CD4-positive, alpha-beta T cell treated with Interleukin-6 for 4 hours (primary cell): ENCODE measurements around the gene ADGRB3.
"Not testable (repeated sequence)": the region's sequence is repeated elsewhere in the genome, so short reads cannot be mapped to it uniquely, and the experiment has no call there.

Source experiments
- DNase-seq: peaks from one replicate; pipeline ENCODE4 v3.0.0-alpha.2; 2020; ENCODE audit warnings: mixed read lengths

ADGRB3 gene

DNA sequence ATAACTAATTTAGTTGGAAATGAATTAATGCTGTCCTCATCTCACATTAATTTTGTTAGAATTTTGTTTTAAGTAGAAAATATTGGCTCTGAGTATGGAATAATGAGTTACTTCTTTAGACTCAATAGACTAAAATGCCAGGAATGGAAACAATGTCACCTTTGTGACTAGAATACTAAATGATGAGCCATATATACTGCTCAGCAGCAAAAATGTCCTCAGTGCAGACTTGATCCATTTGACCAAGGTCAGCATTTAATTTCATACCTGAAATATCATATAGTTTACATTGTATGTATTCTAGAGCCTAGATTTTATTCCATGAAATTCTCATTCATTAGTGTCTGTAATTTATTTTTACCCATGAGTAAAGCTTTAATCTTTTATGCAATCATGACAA is 217.7 kb downstream of the ADGRB3 start:
- no peak for DNase-seq

DNA sequence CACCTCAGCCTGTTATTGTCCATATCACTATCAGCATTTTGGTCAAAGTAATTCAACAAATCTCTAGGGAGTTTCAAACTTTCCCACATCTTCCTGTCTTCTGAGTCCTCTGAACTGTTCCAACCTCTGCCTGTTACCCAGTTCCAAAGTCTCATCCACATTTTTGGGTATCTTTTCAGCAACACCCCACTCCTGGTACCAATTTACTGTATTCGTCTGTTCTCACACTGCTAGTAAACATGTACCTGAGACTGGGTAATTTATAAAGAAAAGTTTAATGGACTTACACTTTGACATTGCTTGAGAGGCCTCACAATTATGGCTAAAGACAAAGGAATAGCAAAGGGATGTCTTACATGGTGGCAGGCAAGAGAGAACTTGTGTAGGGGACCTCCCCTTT is 224.2 kb downstream of the ADGRB3 start:
- no peak for DNase-seq

DNA sequence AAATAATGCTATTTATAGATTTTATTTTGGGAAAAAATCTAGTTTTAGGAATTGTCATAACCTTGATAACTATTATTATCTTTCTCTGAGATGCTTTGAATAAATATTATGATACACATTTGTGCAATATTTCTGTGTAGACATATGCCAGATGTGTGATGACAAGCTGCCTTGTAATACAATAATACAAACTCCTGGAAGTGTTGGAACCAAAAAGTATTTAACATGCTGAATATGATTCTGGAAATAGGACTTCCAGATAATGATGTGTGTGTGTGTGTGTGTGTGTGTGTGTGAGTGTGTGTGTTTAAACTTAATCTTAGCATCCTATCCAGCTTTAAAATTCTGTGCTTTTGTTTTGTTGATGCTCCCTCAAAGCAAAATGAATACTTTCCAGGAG is 233.6 kb downstream of the ADGRB3 start:
- DNase-seq, result no peak

DNA sequence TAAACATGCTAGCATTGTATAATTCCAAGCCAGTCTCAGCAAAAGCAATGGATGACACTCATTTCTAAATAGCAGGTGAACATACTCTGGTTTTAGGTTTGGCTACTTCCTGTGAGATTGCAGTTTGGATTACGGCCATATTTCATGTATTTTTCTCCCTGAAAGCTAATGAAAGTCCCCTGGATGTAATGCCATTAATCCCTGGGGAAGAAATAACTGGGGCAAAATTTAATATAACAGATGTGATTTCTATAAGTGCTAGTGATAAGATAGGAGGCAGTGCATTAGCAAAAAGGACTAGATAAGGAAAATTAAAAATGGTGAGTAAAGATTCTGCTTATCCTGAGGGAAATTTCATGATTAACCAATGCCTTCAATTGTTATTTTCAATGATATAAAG is 238.2 kb downstream of the ADGRB3 start:
- DNase-seq, result no peak

DNA sequence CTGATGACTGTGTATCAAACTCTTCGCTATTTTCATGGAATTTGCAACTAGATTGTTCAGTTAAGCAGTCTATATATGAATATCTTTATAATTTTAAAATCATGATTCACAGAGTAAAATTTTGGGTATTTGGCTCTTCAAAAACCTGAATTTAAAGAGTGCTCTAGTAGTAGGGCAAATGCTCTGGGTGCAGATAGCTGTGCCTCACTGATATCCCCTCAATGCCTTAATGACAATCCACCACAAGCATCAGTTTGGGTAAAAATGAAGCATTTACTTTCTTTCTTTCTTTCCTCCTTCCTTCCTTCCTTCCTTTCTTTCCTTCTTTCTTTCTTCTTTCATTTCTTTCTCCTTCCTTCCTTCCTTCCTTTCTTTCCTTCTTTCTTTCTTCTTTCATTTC is 239.7 kb downstream of the ADGRB3 start:
- DNase-seq, result no peak

DNA sequence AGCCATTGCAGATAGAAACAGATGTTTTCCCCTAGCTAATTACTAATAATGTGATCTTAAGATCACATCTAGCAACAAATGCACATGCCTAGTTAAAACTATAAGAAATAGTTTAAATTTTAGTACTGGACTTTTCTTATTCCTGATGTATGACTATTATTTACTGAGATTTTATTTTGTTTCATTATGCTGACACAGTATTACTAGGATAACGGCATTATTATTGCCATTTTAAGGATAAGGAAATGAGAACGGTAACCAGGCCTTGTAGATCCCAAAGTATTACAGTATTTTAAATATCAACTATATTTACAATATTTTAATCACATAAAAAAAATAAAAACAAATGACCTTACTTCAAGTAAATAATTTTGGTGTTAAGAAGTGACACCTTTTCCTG is 240.3 kb downstream of the ADGRB3 start:
- DNase-seq, result no peak

DNA sequence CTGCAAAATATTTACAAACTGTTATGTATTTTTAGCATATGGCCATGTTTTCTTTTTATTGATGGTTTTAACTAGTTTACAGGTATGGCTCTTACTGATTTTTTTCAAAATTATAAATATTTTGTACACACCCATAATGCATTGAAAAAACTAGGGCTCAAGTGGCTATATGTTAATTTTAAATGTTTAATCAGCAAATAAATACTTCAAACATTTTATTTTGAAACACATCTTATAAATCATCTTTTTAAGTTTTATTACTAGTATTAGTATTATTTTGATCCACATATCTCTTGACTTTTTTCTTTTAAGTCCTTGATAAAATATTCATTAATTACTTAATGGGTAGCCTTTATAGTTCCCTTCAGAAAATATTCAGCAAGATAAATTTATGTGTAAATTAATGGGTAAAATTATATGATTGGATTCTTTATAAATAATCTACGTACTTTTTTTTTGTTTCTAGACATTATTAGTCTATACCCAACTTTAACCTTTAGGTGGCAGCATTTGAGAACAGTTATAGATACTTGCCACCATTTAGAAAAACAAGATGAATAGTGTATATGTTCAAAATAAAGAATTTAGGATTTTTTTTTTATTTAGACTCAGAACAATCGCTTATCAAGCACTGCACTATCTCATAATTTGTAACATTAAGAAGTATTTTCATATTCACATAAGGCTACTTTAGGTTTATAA is 241.9 kb downstream of the ADGRB3 start:
- DNase-seq, result no peak

DNA sequence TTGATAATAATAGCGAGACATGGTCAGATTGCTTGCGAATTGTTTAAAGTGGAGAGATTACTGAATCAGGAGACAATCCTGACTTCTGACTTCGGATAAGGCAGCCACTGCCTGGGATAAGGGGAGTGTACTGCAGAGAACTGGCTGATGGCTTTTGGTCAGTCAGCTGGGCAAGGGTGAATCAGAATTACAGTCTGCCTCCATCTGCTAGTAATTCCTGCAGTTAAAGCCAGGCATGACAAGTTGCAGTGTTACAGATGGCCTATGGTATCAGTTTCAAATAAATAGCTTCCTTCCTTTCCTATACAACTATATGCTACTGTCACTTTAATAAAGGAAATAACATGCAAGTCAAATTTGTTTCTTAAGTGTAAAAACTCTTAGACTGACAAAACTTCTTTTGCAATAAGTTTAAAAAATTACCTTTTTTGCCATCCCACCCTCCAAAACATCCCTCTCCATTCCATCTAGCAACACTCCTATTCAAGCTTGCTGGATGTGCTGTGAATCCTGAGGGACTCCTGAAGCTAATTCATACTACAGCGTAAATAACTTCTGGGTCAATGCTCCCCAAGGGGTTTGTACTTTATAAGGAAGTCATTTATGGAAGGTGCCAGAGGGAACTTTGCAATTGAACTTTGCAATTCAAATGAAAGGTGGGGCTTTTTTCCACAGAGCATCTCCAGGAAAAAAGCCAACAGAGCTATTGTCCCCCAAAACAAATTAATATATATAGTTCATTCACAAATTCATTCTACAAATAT is 245.2 kb downstream of the ADGRB3 start:
- no peak for DNase-seq

DNA sequence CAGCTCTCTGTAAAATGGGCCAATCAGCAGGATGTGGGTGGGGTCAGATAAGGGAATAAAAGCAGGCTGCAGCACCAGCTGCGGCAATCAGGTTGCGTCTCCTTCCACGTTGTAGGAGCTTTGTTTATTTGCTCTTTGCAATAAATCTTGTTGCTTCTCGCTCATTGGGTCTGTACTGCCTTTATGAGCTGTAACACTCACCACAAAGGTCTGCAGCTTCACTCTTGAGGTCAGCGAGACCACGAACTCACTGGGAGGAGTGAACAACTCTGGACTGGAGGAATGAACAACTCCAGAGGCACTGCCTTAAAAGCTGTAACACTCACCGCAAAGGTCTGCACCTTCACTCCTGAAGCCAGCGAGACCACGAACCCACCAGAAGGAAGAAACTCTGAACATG is 248.2 kb downstream of the ADGRB3 start:
- not testable (repeated sequence) for DNase-seq

DNA sequence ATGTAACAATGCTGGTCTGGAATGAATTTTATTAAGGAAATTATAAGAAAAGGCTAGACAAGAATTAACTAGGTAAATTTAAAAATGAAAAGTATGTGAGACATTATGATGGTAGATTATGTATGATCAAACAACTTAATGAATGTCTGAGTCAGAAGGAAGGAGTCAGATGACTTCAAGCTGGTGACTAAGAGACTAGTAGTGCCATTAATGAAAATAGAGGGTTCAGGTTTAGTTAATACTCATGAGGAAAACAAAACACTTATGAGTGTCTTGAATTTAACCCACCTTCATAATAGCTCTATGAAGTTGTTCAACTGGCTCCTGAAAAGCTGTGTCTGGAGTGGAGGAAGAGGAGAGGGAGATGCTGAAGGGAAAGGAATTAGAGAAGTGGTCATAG is 256.3 kb downstream of the ADGRB3 start:
- DNase-seq, result no peak

DNA sequence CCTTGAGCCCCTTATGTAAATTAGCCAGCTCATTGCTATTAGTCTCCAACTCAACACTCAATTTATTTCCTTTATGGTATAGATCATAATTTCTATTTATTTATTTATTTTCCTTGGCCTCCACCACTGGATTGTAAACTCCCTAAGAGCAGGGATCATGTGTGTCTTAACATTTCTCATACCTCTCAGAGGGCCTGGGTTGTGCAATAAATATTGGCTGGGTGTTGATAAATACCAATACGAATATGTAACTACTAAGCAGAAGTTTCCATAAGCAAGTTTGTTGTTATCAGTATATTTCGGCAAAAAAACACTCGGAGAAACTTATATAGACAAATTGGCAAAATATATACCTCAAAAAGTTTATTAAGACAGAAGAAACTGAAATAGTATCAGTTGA is 257.4 kb downstream of the ADGRB3 start:
- no peak for DNase-seq

DNA sequence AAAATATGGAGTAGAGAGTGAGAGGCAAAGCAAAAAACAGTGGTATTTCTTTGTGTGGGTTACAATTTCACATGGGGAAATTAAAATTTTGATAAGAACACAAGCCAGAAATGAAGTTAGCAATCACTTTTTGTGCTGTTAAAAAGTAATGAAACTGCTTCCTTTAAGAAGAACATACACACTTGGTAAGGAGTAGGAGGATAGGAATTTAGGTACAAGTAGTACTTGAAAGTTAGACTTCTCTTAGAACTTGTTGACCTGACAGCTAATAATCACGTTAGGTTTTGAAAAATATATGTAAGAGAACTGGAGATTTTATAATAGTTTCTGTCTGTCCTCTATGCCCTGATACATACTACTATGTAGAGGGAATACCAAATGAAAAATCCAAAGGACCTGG is 260.8 kb downstream of the ADGRB3 start:
- no peak for DNase-seq

DNA sequence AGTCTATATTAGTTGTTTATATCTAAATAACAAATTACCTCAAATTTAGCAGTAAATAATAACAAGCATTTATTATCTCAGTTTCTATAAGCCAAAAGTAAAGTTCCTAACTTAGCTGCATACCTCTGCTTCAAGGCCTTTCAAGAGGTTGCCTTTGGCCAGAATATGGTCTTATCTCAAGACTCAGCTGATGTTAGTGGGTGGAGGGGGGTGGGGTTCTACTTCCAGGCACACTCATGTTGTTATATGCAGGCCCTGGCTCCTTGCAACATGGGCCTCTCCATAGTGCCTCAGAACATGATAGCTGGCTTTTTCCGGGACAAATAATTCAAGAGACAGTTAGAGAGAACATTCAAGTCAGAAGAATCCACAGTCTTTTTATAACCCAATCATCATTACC is 266.0 kb downstream of the ADGRB3 start:
- DNase-seq, result no peak

DNA sequence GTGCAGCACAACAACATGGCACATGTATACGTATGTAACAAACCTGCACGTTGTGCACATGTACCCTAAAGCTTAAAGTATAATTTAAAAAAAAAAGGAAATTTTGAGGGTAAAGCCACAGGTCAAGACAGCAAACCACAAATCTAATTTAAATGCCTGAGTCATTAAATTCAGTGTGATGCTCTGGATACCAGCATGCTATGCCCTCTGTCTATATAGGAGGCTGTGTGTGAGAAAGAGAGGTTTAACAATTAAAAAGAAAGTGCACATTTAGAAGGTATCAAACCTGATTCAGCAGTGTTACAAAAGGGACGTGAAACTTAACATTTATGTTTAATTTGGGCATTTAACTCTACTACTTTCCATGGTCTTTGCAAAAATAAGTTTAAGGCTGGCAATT is 276.3 kb downstream of the ADGRB3 start:
- no peak for DNase-seq

DNA sequence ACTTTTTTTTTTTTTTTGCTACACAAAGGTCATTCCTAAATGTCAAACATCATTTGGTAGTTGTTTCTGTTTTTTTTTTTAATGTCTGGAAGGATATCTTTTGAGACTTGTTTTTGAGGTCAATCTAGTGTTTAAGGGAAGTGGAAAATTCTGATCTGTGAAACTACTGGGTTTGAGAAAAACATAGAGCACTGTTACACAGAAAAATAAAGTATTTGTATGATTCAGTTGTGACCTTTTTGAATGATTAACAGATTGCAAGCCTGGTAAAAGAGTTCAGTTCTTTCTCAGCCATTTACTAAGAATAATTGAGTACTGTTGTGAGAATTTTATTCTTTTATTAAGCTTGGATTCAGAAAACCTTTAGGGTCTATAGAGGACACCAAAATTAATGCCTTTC is 276.7 kb downstream of the ADGRB3 start:
- DNase-seq, result no peak

DNA sequence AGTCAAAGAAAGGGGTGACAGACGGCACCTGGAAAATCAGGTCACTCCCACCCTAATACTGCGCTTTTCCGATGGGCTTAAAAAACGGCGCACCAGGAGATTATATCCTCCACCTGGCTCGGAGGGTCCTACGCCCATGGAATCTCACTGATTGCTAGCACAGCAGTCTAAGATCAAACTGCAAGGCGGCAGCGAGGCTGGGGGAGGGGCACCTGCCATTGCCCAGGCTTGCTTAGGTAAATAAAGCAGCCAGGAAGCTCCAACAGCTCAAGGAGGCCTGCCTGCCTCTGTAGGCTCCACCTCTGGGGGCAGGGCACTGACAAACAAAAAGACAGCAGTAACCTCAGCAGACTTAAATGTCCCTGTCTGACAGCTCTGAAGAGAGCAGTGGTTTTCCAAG is 277.7 kb downstream of the ADGRB3 start:
- DNase-seq, result not testable (repeated sequence)

DNA sequence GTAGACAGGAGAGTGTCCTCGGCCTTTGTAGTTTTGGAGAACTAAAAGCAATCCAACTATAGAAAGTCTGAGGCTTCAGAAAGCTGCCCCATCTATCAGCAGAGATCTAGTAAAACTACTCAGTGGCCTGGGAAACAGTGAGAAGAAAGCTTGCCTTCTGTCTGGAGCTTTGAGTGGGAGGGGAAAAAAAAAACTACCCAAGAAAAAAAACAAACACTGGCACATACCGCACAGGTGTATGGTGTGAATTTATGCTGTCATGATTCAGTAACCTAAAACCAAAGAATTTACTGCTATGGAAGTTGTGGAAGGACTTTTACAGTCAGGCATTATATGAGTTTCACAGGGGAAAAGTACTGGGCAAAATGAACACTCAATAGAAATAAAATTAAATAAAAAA is 280.5 kb downstream of the ADGRB3 start:
- DNase-seq, result no peak

DNA sequence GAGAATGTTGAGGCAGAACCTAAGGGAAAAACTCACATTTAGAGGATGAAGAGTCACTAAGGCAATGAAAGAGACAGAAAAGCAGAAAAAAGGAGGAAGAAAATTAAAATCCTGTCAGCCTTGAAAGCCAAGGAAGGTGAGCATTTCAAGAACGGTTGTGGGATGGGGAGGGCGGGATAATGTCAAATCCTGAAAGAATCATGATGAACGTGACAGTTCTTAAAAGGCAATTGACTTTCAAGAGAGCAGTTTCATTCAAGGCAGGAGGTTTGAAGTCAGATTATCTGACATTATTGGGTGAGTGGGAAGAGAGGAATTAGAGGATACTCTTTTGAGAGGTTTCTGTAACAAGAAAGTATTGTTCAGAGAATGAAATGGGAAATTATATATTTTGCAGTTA is 284.5 kb downstream of the ADGRB3 start:
- DNase-seq, result no peak

DNA sequence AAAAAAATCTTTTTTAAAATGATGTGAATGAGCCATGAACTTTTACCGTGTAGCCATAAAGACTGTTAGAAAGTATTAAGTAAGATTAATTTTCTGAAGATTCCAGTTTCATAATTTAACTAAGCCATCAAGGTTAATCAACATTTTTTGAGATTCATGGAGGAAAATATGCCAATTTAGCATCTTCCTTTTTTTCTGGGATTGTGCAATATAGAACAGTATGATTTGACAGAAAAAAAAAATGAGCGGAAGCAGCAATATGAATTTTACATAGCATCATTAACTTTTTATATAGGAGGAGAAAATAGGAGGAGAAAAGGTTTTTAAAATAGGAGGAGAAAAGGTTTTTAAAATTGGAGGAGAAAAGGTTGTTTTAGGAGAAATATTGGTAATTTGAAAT is 306.3 kb downstream of the ADGRB3 start:
- no peak for DNase-seq

DNA sequence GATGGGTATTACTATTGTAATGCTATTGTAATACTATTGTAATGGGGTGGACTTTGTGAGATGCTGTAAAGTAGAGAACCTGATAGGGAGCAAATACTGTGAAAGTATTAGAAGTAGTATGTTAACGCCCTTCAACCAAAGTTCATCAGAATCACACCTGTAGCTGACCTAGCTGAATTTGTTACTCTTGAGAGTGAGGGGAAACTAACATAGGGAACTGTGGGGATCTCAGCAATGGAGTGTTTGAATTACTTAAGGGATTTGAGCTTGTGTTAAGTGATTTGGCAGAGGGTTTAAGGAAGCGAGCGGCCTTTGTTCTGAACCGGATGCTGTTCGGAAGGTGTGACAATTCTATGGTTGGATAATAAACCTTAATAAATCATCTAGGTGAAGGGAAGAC is 312.6 kb downstream of the ADGRB3 start:
- no peak for DNase-seq

DNA sequence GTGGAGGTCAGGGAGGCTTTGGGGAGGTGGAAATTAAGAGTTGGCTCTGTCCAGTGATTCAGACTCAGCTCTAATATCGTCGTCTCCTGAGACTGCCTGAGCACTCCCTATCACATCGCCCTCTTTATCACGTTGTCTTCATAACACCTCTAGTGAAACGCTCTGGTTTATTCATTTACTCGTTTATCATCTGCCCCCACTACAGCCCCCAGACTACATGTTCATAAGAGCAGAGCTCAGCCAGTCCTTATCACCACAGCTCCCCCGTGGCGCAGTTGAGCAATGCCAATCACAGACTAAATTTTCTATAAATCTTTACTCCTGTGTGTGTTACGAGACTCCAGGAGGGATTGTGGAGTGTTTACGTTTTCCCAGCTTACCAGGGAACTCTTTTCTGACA is 316.2 kb downstream of the ADGRB3 start:
- no peak for DNase-seq

DNA sequence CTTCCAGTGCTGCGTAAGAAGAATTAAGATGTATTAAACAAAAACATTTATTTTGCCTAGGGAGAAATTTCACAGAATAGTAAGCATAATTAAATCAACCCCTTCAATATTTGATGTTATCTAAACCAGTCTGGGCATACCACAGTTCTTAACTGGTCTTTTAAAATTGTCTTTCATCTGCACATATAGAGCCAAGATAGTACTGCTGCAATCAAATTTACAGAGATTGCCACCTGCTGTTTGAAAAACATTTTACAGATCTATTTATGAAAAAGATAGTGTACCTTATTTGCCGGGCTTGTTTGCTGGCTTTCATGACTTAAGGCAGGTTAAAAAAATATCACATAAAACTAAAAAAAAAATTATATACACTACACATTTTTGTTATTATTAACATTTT is 323.2 kb downstream of the ADGRB3 start:
- no peak for DNase-seq

DNA sequence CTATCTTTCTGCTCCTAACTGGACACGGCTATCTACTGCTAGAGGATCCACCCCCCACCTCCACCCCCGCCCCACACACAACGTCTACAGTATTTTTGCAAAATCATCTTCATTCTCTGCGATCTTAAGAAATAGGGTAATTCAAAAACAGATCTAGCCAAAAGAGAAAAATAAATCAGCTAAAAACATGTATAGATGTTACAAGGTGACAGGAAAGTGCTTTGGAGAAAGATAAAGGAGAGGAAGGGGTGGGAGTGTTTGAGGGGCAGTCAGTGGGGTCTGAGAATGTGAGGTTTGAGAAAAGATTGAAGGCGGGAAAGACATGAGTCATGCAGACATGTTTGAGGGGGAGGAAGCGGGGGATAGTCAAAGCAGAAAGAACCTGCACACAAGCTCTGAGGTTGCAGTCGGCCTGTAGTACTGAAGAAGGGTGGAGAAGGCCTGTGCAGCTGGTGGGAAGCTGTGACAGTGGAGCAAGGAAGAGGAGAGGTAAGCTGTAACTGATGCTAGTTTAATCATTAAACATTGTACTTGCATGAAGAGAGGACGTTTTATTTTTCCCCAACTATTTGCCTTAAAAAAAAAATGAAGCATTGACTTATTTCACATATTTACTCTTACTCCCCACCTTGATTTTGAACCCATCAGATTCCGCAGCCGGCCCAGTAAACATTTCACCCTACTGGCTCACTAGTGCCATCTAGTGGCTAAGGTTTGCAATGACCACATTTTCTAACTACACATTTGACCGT is 332.6 kb downstream of the ADGRB3 start:
- DNase-seq, result peak; percentile 43

DNA sequence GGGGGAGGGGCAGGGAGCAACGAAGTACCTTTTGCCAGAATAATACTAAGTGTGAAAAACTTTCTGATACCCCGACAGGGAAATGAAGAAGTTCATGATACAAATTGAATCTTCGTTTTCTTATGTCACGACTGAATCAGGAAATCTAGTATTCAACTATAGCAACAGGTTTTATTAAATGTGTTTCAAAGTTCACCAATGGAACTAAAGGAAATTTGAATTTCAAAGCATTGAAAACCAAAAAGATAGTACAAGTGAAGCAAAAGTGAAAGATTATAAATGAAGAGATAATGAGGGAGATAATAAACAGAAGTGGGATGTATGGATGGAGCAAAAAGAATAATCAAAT is 333.2 kb downstream of the ADGRB3 start:
- DNase-seq, result no peak
